HG03025 (cell line): Measurements from ENCODE around the gene UBTFL1.
"Not testable (repeated sequence)": the region's sequence is repeated elsewhere in the genome, so short reads cannot be mapped to it uniquely, and the experiment has no call there.

Source experiments
- ATAC-seq: cut with Tn5 transposase; IDR thresholded peaks from one replicate; pipeline ENCODE4 v1.9.1; 2021; ENCODE audit warnings: mild to moderate bottlenecking, moderate library complexity; ENCODE audit not compliant: unreplicated experiment, low FRiP score

Gene UBTFL1, protein sequence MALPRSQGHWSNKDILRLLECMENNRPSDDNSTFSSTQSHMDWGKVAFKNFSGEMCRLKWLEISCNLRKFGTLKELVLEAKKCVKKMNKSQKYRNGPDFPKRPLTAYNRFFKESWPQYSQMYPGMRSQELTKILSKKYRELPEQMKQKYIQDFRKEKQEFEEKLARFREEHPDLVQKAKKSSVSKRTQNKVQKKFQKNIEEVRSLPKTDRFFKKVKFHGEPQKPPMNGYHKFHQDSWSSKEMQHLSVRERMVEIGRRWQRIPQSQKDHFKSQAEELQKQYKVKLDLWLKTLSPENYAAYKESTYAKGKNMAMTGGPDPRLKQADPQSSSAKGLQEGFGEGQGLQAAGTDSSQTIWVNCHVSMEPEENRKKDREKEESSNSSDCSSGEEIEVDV

DNA sequence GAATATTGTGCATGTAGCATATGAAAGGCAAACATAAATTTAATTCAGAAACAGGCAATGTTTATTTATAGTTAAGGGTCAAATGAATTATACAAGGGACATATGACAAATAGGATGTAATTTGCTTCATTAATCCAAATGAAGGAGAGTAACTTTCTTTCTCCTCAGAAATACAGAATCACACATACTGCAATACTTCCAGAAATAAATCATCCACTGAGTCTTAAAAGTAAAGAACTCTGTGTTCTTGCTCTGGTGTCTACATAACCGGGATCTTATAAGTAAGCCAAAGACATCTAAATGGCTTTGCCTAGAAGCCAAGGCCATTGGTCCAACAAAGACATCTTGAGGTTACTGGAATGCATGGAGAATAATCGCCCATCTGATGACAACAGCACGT lies at the start of gene UBTFL1:
Gene UBTFL1, plus strand, starts transcription at position 301 of the 400 bp plus-strand sequence. Its CDS starts 0 bp downstream, at position 301.
- not testable (repeated sequence) for ATAC-seq

DNA sequence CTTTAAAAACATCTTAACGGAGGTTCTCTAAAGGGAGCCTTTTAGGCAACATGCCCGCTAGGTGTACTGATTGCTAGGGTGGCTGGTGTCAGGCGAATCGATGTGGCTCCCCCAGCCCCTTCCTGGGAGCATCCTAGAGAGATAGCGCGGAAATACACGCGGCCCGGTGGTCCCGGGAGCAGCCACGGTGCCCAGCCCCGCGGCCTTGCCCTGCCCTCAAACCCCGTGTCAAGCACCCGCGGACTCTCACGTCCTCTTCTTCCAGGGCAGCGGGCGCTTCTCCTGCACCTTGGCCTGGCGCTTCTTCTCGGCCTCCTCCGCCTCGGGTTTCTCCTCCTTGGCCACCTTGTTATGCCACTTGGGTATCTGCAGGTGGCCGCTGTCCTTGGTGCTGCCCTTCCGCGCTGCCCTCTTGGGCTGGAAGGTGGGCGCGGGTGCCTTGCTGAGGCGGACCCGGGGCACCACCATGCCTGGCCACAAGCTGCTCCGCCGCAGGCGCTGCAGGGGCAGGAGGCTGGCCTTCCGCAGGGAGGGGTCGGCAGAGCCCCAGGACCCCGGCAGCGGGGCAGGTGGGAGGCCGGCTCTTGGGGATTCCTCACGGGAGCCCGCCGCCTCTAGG lies 34.0 kb upstream of the UBTFL1 start:
- ATAC-seq = not testable (repeated sequence)

DNA sequence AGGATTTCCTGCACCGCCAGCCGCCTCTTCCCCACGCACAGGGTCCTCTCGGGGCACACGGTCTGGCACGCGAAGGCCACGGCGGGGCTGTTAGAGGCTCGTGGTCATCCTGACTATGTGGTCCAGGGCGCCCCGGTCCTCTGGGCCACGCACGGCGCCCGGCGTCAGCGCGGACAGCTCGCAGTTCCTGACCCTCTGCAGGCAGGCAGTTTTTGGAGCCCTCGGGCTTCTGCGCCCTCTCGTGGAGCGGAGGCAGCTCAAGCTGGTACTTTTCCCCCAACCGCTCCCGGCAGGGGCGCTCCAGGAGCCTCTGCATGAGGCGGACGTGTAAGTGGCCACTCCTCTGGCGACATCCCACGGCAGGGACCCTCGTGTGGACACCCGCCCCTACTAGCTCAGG lies 33.4 kb upstream of the UBTFL1 start:
- ATAC-seq = not testable (repeated sequence)

DNA sequence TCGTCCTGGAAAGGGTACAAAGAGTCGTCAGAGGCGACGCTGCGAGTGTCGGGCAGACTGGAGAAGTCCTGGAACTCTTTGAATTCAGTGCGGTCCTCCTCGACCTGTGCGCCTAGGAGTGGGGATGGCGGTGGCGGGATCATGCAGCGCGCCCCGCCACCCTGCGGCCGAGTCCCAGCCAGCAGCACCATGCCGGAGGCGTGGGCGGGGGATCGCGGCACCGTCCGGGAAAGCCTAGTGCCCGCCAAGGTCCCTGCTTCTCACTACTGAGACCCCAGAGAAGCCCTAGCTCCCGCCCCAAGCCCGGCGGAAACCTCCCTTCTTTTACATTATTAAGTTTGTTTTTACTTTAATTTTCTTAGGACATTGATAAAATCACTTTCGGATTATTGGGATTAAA lies 32.2 kb upstream of the UBTFL1 start:
- not testable (repeated sequence) for ATAC-seq

DNA sequence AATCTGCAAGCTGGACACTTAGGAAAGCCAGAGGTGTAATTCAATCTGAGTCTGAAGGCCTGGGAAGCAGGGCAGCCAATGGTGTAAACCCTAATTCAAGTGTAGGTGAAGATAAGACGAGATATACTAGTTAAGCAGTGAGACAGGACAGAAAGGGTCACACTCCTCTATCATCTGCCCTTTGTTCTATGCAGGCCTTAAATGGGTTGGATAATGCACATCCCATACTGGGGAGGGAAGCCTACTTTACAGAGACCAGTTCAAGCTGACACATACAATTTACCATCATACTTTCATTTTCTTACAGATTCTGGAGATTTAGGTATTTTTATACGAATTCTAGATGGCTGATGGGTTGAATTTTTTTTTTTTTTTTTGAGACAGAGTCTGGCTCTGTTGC lies 3.0 kb downstream of the UBTFL1 start:
- ATAC-seq = not testable (repeated sequence)

DNA sequence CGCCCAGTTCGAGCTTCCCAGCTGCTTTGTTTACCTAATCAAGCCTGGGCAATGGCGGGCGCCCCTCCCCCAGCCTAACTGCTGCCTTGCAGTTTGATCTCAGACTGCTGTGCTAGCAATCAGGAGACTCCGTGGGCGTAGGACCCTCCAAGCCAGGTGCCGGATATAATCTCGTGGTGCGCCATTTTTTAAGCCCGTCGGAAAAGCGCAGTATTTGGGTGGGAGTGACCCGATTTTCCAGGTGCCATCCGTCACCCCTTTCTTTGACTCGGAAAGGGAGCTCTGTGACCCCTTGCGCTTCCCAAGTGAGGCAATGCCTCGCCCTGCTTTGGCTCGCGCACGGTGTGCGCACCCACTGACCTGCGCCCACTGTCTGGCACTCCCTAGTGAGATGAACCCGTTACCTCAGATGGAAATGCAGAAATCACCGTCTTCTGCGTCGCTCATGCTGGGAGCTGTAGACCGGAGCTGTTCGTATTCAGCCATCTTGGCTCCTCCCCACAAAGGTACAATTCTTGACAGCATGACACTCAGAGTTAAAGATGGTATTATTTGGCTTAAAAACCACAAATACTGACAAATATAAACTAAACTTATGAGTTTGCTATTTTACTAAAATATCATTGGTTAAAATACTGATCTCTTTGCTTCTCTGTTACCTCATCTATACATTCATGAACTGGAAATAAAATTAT lies 9.6 kb downstream of the UBTFL1 start:
- ATAC-seq = not testable (repeated sequence)

DNA sequence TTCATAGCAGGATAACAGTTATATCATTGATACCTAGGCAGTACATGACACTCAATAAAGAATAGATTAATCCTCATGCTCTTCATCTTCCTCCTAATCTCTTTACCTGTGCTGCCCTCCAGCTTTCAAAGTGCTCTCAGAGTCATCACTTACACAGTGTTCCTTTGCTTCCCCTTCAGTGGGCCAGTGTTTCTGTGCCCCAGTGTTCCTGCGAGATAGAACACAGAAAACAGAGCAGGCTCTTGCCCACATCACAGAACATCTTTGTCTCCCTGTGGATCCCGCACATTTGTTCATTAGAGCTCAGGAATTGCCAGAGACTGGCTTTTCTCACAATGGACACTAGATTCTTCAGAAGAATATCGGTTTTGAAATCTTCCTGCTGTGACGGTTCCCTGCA lies 12.5 kb downstream of the UBTFL1 start:
- ATAC-seq = not testable (repeated sequence)

DNA sequence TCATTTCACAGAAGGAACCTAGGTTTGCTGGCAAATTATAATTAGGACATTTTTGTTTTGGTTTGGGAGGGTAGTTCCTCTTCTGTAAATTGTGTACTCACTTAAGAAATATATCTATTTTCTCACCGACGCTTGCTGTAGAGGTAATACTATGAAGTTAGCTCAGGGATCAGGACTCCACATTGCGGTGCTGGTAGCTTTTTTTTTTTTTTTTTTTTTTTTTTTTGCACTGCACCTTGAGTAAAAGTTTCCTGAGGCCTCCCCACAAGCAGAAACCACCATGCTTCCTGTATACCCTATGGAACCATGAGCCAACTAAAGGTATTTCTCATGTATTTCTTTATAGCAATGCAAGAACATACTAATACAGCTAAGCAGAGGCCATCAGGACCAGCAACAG lies 14.7 kb downstream of the UBTFL1 start:
- no peak for ATAC-seq

DNA sequence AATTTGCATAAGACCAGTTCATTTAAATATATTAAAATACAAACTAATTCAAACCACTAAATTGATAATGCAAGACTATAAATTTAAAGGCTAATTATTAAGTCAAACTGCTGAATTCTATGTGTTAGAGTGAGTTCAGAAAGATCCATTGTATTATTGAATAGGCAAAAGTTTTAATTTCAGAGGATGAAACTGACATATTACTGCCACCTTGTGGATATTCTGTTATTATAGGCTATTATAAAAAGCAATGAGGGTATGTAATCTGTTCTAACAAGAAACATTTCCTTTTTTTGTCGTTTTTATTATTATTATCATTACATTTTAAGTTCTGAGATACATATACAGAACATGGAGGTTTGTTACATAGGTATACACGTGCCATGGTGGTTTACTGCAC lies 27.8 kb downstream of the UBTFL1 start:
- ATAC-seq = no peak

DNA sequence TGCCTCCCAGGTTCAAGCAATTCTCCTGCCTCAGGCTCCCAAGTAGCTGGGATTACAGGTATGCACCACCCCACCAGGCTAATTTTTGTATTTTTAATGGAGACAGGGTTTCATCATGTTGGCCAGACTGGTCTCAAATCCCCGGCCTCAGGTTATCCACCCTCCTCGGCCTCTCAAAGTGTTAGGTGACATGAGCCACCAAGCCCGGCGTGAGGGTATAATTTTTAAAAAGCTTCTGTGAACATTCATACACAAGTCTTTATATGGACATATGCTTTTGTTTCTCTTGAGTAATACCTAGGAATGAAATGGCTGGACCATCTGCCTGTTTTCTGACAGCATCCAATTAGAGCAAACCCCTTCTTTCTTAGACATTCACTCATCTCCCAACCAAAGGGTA lies 34.4 kb downstream of the UBTFL1 start:
- ATAC-seq = no peak

DNA sequence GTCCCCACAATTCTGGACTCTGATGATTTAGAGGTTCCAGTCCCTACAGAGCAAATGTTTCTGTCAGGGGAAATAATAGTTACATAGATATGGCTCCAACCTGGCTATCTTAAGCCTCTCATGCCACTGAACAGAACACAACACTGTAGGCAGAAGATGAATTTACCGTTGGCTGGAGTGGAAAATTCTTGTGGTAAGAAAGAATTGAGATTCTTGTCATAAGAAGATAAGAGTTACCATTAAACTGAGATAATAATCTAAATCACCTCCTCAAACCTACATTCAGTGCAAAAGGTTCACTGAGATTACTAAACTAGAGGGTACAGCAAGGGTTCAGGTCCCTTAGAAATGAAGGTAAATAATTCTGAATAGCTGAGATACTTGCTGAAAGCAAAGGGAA lies 38.6 kb downstream of the UBTFL1 start:
- ATAC-seq = no peak

DNA sequence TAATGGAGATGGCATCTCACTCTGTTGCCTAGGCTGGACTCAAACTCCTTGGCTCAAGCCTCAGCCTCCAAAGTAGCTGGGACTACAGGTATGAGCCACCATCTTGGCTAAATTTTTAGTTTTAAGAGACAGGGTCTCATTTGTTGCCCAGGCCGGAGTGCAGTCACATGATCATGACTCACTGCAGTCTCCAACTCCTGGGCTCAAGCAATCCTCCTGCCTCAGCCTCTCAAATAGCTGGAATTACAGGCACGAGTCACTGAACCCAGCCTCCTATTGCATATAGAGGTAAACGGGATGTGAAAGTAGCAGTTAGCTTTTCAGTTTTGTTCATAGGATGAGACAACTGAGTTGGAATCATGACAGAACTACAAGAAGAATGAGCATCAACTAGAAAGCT lies 39.2 kb downstream of the UBTFL1 start:
- ATAC-seq = no peak

DNA sequence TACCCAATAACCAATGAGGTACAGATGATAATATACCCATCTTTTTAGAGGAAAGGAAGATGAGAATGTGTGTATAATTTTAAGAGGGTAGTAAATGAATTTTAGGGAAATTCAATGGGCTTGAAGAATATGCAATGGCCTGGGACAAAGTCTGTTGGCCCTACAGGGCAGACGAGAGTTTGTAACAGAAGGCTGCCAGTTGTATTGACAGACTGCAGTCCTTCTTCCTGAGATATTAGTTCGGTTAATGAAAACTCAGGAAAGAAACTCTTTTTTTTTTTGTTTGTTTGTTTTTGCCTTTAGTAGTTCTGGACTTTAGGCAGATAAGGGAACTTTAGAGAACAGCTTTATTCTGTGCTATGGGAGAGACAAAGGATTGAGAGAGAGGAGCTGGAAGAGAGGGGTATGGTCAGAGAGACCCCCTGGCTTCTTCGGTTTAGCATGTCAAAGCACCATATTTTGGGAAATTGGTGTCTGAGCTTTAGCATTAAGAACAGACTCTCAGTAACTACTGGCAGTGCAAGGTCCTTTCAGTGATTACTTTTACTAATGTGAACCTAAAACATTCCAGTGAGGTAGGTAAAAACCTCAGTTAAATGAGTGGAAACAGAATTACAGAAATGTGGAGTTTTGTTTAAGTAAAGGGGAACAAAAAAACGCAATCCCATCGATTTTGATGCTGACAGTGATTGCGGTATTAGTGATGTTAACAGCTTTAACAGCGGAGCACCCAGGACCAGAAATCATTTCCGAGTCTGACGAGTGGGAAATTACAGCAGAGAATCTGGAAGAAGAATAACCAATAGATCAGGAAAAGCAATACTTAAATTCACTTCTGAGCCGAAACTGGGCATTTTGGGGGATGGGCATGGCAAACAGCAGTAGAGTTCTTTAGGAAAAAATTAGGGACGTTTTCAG lies 48.1 kb downstream of the UBTFL1 start:
- no peak for ATAC-seq

DNA sequence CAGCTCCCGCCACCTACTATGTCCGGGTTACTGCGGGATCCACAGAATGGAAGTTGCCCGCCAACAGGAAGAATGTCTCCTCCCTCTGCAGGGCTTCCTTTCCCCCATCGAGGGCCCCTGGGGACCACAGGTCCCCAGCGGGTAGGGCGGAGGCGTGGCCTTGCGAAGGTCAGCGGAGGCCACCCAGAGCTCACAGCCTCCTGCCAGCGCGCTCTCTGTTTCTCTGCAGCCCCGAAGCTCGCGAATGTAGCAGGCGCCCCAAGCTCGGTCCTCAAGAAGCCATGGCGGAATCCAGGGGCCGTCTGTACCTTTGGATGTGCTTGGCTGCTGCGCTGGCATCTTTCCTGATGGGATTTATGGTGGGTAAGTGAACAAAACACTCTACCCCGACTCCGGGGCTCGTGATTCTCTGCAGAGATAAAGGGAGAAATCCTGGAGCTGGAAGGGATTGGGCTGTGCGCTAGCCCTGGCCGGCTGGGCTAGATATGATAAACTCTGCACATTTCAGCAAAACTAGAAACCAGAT lies 48.8 kb downstream of the UBTFL1 start, which contains the start of gene NAALAD2:
Gene NAALAD2, plus strand, starts transcription at position 186 of the 526 bp plus-strand sequence. Its CDS starts 96 bp downstream, at position 282.
- no peak for ATAC-seq

DNA sequence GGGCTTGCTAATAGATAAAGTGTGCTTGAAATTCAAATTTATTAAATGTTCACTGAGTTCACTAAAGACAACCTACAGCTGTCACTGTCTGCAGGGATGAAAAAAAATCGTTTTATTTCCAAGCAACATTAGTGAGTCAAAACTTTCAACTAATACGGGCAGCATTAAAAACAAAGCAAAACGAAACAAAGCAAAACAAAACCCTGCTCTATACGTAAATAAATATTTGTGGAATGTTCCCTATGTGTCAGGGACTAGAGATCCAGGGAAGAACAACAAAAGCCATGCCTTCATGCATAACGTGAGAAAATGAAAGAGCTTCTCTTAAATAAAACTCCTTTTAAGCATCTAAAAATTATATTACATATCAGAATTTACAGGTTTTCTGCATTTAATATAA lies 49.3 kb downstream of the UBTFL1 start:
- ATAC-seq = no peak
